HG02970 (cell line): ENCODE results near the gene ATP6V1B1.

Source experiments
- ATAC-seq: cut with Tn5 transposase; IDR thresholded peaks from one replicate; pipeline ENCODE4 v1.9.1; 2021; ENCODE audit warnings: mild to moderate bottlenecking, moderate library complexity, moderate number of reproducible peaks; ENCODE audit not compliant: unreplicated experiment, low FRiP score

The ATP6V1B1 gene

GRCh38 chr2:70935468-70936164 is at the start of gene ATP6V1B1:
ATP6V1B1 (plus strand) TSS chr2:70935900; CDS start chr2:70935955, 55 bp downstream.
- ATAC-seq, result no peak

DNA sequence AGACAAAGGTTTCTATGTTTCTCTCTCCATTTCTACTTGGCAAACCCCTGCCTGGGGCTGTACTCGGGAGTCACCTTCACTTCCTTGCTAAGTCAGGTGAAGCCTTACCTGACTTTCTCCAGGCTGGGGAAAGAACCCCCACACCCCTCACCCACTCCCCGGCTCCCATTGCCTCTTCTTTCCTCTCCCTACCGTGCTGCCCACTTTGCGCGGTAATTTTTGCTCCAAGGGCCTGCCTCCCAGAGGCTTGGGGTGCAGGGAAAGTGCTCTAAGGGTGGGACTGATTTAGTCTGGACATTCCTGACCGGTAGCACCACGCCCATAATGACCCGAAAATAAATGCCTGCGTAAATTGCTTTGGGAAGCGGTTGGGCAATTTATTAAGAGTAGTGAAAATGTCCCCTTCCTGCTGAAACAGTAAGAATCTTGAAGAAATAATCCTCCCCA is 49.1 kb upstream of the ATP6V1B1 start:
- no peak for ATAC-seq

DNA sequence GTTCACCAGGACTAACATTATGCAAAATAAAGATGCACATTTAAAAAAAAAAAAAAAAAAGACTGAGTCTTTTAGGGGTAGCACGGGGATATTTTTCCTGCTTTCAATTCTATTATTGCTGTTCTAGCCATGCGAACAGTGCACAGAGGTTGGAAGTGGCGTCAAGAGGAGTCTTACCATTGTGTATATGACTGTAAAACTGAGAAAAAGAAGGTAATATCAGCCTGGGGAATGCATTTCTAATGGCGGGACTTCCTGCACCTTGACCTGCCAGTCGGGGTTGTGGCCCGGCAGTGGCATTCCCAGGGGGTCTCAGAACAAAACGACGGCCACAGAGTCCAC is 48.5 kb upstream of the ATP6V1B1 start:
- ATAC-seq, result no peak

DNA sequence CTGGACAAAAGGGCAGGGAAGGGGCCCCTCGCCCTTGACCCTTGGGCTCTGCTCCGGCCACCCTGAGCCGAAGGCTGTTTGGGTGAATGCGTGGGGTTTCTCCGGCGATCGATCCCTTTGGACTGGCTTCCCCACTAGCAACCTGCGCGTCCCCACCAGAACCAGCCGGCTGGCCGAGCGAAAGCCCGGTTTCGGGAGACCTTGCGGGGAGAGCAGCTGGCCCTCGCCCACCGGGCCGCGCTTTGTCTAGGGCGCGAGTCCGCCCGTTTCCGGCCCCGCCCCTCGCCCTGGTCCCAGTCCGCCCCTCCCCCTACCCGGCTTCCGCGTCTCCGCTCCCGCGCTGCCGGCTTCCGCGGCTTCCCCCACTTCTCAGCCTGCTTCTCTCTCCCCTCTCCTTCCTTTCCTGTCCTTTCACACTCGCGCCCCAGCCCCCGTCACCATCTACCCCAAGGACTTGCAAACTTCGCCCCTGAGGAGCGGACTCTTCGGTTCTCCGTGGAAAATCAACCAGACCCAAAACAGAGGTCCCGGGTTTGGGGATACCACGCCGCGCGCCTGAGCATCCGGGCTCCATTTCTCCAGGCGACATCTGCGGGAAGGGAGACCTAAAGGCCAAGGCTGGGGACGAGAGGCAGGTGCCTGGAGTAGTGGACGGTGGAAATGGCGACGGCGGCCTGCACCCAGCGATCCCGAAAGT is 48.0 kb upstream of the ATP6V1B1 start:
- no peak for ATAC-seq

- ATAC-seq, result no peak
Measured at GRCh38 chr2:70888366-70888922, 47.3 kb upstream of the ATP6V1B1 start.

GRCh38 chr2:70888923-70889715 is 46.6 kb upstream of the ATP6V1B1 start:
- ATAC-seq, result no peak

- ATAC-seq, result no peak
Measured at GRCh38 chr2:70889716-70890037, 46.0 kb upstream of the ATP6V1B1 start.

GRCh38 chr2:70890469-70891065 is 45.1 kb upstream of the ATP6V1B1 start:
- ATAC-seq, result no peak

DNA sequence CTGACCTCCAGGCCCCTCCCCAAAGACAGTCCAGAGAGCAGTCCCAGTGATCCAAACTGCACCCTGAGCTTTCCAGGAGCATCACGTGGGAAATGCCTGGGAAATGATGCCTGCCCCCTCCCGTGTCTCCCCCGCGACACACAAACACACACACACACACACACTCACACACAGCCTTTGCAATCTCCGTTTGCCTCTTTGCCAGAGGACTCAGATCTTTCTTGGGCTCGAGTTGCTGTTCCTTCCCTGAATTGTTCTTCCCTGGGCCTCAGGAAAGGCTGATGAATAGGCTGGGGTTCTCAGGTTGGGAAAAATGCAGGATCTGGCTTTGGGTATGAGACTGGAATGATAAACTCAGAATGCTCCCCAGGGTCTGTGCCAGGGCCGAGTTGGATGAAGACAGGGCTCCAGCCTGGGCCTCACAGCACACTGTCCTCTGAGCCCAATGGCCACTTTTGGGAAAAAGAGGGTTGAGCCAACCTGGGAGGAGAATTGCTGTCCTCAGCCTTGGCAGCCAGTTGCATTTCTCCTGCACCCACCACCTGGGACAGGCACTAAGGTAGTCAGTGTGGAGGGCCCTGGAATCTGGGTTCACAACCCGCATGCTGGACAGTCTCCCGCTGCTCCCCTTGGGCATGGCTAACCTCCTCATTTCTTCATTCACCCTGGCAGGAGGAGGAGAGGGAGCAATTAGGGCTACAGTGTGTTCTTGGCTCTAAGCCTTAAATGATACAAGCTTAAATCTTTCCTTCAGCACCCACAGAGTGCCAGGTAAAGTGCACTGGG is 43.9 kb upstream of the ATP6V1B1 start:
- ATAC-seq, result no peak

DNA sequence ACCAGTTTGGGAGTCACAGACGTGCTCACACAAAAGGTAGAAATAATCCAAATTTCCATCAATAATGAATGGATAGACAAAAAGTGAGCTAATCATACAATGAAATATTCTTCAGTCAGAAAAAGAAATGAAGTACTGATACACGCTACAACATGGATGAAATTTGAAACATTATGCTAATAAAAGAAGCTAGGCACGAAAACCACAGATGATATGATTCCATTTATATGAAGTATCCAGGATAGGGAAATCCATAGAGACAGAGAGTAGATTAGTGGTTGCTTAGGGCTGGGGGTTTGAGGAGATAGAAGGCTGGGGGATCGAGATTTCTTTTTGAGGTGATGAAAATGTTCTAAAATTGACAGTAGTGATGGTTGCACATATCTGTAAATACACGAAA is 43.0 kb upstream of the ATP6V1B1 start:
- ATAC-seq, result no peak

GRCh38 chr2:70893186-70893585 is 42.5 kb upstream of the ATP6V1B1 start:
- ATAC-seq, result no peak

GRCh38 chr2:70894765-70895164 is 40.9 kb upstream of the ATP6V1B1 start:
- ATAC-seq, result no peak

- no peak for ATAC-seq
Measured at GRCh38 chr2:70895249-70895648, 40.5 kb upstream of the ATP6V1B1 start.

DNA sequence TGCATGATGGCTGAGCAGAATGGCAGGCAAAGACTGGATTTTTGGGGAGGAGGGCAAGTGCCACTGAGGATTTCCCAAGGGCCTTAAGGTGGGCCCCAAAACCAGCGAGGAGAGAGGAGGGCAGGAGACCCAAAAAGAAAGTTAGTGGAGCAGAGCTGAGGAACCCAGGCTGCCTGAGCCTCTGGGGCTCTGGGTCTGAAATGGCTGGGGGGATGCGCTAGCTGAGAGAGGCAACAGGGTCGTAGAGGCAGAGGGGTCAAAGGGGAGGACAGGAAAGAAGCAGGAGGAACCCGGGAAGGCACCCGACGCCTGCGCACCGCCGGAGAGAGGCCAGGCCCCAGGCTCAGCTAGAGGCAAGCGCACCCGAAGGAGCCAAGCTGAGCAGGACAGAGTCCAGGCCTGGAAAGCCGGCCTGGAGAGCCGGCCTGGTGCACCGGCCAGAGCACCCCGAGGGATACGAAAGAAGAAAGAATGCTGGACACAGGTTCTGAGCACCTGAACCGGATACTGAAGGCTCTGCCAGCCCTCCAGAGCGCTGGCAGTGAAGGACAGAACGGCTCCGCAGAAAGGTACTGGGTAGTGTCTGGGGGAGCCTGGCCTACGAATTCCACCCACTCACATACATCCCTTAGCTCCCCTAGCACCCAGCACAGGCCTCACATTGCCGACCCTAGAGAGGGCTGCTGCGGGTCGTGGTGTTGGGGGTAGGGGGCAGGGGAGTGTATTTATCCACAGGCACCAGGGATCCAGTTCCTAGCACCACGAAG is 39.5 kb upstream of the ATP6V1B1 start:
- ATAC-seq, result no peak

- ATAC-seq, result no peak
Measured at GRCh38 chr2:70896765-70897202, 38.9 kb upstream of the ATP6V1B1 start.

- ATAC-seq, result no peak
Measured at GRCh38 chr2:70897203-70897976, 38.3 kb upstream of the ATP6V1B1 start.

- ATAC-seq, result no peak
Measured at GRCh38 chr2:70897977-70898226, 37.8 kb upstream of the ATP6V1B1 start.

- ATAC-seq, result no peak
Measured at GRCh38 chr2:70898363-70899240, 37.1 kb upstream of the ATP6V1B1 start.
